Caki2 (cell line): ENCODE measurements around the gene PLSCR4. TPM values are rescaled to one million over a fixed set of nuclear protein-coding genes. Genes with fewer than 3 reads are reported as not detected.

Source experiments
- DNase-seq: peaks from one replicate; pipeline ENCODE4 v3.0.0-alpha.2; 2015; ENCODE audit warnings: low read depth
- in situ Hi-C: cut with HindIII; loops from 2 replicates; pipeline ENCODE4 v1.10.0; 2016; ENCODE audit warnings: low sequenced_read_pairs, low pct_unique_long_range_greater_than_20kb, mixed read lengths
- total RNA-seq: library from RNA; depleted of rRNA; stranded (reverse); fragments of >200 nt; shearing (Covaris generic); gene quantifications from 2 replicates; pipeline ENCODE4 v1.2.3, GENCODE V29; 2014; ENCODE audit warnings: low replicate concordance; rRNA removed

PLSCR4 gene
- total RNA-seq, 1 experiment from 2014 or later: 7.1 TPM

GRCh38 chr3:146154995-146155394 lies 95.9 kb downstream of the PLSCR4 start:
- DNase-seq: no peak
- in situ Hi-C loops: no loop called here

- DNase-seq: no peak
- in situ Hi-C loops: no loop called here
Observed at GRCh38 chr3:146154316-146154715, 96.6 kb downstream of the PLSCR4 start.

GRCh38 chr3:146153429-146153828 lies 97.5 kb downstream of the PLSCR4 start:
- in situ Hi-C loops: no loop called here
- peak; percentile 35 for DNase-seq

- DNase-seq: peak; percentile 89
- in situ Hi-C loops: no loop called here
Observed at GRCh38 chr3:146152834-146153233, 98.1 kb downstream of the PLSCR4 start.

GRCh38 chr3:146148468-146148931 lies 102.4 kb downstream of the PLSCR4 start:
- peak; percentile 61 for DNase-seq
- in situ Hi-C loops: no loop called here

- DNase-seq: no peak
- in situ Hi-C loops: no loop called here
Observed at GRCh38 chr3:146145642-146146041, 105.3 kb downstream of the PLSCR4 start.

- in situ Hi-C loops: no loop called here
- no peak for DNase-seq
Observed at GRCh38 chr3:146142757-146143156, 108.1 kb downstream of the PLSCR4 start.

Other genes with a start within 250 kb of the PLSCR4 start
- gene PLOD2, start 89.9 kb downstream of the PLSCR4 start, total RNA-seq: 119 and 120 TPM in 2 replicates
- gene PLSCR2, start 218.5 kb upstream of the PLSCR4 start, total RNA-seq: not detected in 2 replicates